HepG2 (cell line): ENCODE measurements around the gene CORO7. TPM values are rescaled to one million over a fixed set of nuclear protein-coding genes. Genes with fewer than 3 reads are reported as not detected.
A peak's percentile ranks its signal among the peaks of the same experiment; 100 is the strongest.

Experiments used
- ATAC-seq: fragments of 200-7000 bp; cut with Tn5 transposase; 3 replicates; pipeline ENCODE4 v1.9.1; 2020; ENCODE audit warnings: mild to moderate bottlenecking, moderate library complexity
- BruUV-seq: library from RNA; stranded (reverse); fragments of 400-500 nt; replicated peaks from 2 replicates; lab custom pipeline; 2021; lab: Mats Ljungman, UMichigan
- CTCF ChIA-PET: fragments of 300-600 bp; formaldehyde crosslinking; extraction: SDS; loops from one replicate; lab custom pipeline; 2021; ENCODE audit warnings: low total read pairs, inconsistent platforms, low intra/inter-chr PET ratio; lab: Yijun Ruan, JAX
- POLR2A ChIA-PET: fragments of 350-600 bp; sonication (Branson Sonifier 250); formaldehyde crosslinking; loops from one replicate; lab custom pipeline; 2020; ENCODE audit warnings: antibody characterized with exemption, inconsistent platforms; lab: Yijun Ruan, JAX
- DNase-seq: peaks from one replicate; pipeline ENCODE4 v3.0.0-alpha.2; 2015; ENCODE audit warnings: low spot score
- FAIRE-seq: peaks from 3 replicates; lab custom pipeline; 2011; peaks lifted over from hg19 to GRCh38; lab: Jason Lieb, UNC
- H2AFZ ChIP-seq: one replicate; pipeline ENCODE4 v1.6.1; 2011; ENCODE audit warnings: low read length, inconsistent platforms
- H3K27ac ChIP-seq: fragments of 300-600 bp; 3 replicates; pipeline ENCODE4 v1.8.0; 2011; ENCODE audit warnings: mixed run types, mild to moderate bottlenecking, mixed read lengths, low read length, inconsistent platforms; ENCODE audit not compliant: insufficient read depth; ENCODE audit errors: extremely low read length
- H3K27me3 ChIP-seq, 2 experiments: fragments of 200-600 bp in 1 of 2; 2 replicates in 1 of 2; 3 replicates in 1 of 2; pipeline versions ENCODE4 v1.6.0 to v1.8.0; 2011; ENCODE audit warnings: low read length in 2 of 2, mild to moderate bottlenecking in 2 of 2, moderate library complexity in 2 of 2, inconsistent platforms in 1 of 2; ENCODE audit not compliant: insufficient read depth in 2 of 2, control insufficient read depth in 1 of 2
- H3K36me3 ChIP-seq, 2 experiments: fragments of 200-600 bp in 1 of 2; replicated peaks in 1 of 2; 2 replicates in 1 of 2; 3 replicates in 1 of 2; pipeline versions ENCODE4 v1.5.1 to v1.8.0; 2011; ENCODE audit warnings: low read length in 2 of 2, inconsistent platforms in 1 of 2; ENCODE audit not compliant: insufficient read depth in 2 of 2, control insufficient read depth in 1 of 2
- H3K4me1 ChIP-seq: 2 replicates; pipeline ENCODE4 v1.5.1; 2012; ENCODE audit warnings: low read length, inconsistent platforms; ENCODE audit not compliant: insufficient read depth
- H3K4me2 ChIP-seq: 2 replicates; pipeline ENCODE4 v1.6.0; 2011; ENCODE audit warnings: low read depth, low read length, inconsistent platforms
- H3K4me3 ChIP-seq, 3 experiments: fragments of 200-600 bp in 1 of 3; sonication (generic), shearing (Covaris generic) in 1 of 3; replicated peaks in 1 of 3; 2 replicates each; pipeline ENCODE4 v1.5.1; 2011 to 2016; ENCODE audit warnings: low read length in 3 of 3, inconsistent platforms in 2 of 3, low read depth in 2 of 3, mild to moderate bottlenecking in 2 of 3, control low read depth in 1 of 3, mixed read lengths in 1 of 3; ENCODE audit not compliant: insufficient read depth in 1 of 3
- H3K79me2 ChIP-seq: one replicate; pipeline ENCODE4 v1.6.1; 2011; ENCODE audit warnings: low read length, inconsistent platforms; ENCODE audit not compliant: insufficient read depth
- H3K9ac ChIP-seq: 2 replicates; pipeline ENCODE4 v1.6.0; 2011; ENCODE audit warnings: mild to moderate bottlenecking, low read depth, low read length, inconsistent platforms; ENCODE audit not compliant: insufficient read depth
- H3K9me3 ChIP-seq: 2 replicates; pipeline ENCODE4 v1.5.1; 2012; ENCODE audit warnings: mild to moderate bottlenecking, low read length
- H4K20me1 ChIP-seq: 2 replicates; pipeline ENCODE4 v1.6.0; 2011; ENCODE audit warnings: inconsistent platforms, mild to moderate bottlenecking, low read length, moderate library complexity; ENCODE audit not compliant: insufficient read depth
- ATF7-NPFF ChIP-seq: sonication (generic); formaldehyde crosslinking; IDR thresholded peaks from 2 replicates; pipeline ENCODE4 v1.8.1; 2023; ENCODE audit warnings: mild to moderate bottlenecking, low read depth, missing genetic modification reagents, moderate library complexity
- EP300 ChIP-seq, 3 experiments: sonication (generic) in 1 of 3; formaldehyde crosslinking in 1 of 3; IDR thresholded peaks; 2 replicates each; pipeline versions ENCODE4 v1.5.1 to v1.6.1; 2011 to 2020; ENCODE audit warnings: low read depth in 2 of 3, low read length in 2 of 3, borderline replicate concordance in 1 of 3, improper control_type of control experiment in 1 of 3, mild to moderate bottlenecking in 1 of 3, missing genetic modification reagents in 1 of 3, moderate library complexity in 1 of 3
- NR1H2 ChIP-seq: sonication (generic); formaldehyde crosslinking; IDR thresholded peaks from 2 replicates; pipeline ENCODE4 v1.8.1; 2022; ENCODE audit warnings: low read depth, missing genetic modification reagents, borderline replicate concordance
- TRIM24 ChIP-seq: sonication (generic); formaldehyde crosslinking; IDR thresholded peaks from 2 replicates; pipeline ENCODE4 v1.8.0; 2022; ENCODE audit warnings: mild to moderate bottlenecking, missing genetic modification reagents
- ZKSCAN1 ChIP-seq: fragments of 150-350 bp; IDR thresholded peaks from 2 replicates; pipeline ENCODE4 v1.6.1; 2014; ENCODE audit warnings: low read length
- ZKSCAN5 ChIP-seq: sonication (generic); formaldehyde crosslinking; IDR thresholded peaks from 2 replicates; pipeline ENCODE4 v1.5.1; 2020; ENCODE audit warnings: mild to moderate bottlenecking, missing genetic modification reagents
- ZNF335 ChIP-seq: sonication (generic); formaldehyde crosslinking; IDR thresholded peaks from 2 replicates; pipeline ENCODE4 v1.4.0; 2020; ENCODE audit warnings: missing genetic modification reagents
- ZNF382 ChIP-seq: sonication (generic); formaldehyde crosslinking; IDR thresholded peaks from 2 replicates; pipeline ENCODE4 v1.5.0; 2020; ENCODE audit warnings: missing genetic modification reagents, mild to moderate bottlenecking, borderline replicate concordance
- ZNF7 ChIP-seq: IDR thresholded peaks from 2 replicates; pipeline ENCODE4 v1.6.1; 2016; ENCODE audit warnings: missing biosample characterization, missing genetic modification reagents
- WGBS: methylation state at CpG from one replicate; pipeline ENCODE4 v1.1.6; 2017; ENCODE audit warnings: low lambda C conversion rate; 5-methylcytosine and 5-hydroxymethylcytosine counted together
- in situ Hi-C: cut with HindIII; loops from 2 replicates; pipeline ENCODE4 v1.10.0; 2017; ENCODE audit warnings: low pct_unique_long_range_greater_than_20kb; ENCODE audit not compliant: extremely low pct_ligation_motif_present
- intact Hi-C: fragments of 100-400 bp; cut with micrococcal nuclease; formaldehyde crosslinking; loops from one replicate; pipeline ENCODE4 v1.10.0; 2022; ENCODE audit not compliant: unreplicated experiment
- polyA plus RNA-seq, 8 experiments: library from polyadenylated mRNA; depleted of rRNA in 3 of 8; stranded (reverse) in 7 of 8; unstranded in 1 of 8; fragments of >200 nt; fragmentation: Illumina TruSeq in 4 of 8; extraction: Trizol in 4 of 8; gene quantifications; 2 replicates each; pipeline versions ENCODE4 v1.2.1 to v1.2.3, GENCODE V29; 2011 to 2016; ENCODE audit warnings: low read depth in 4 of 8, missing spikeins in 1 of 8, mixed read lengths in 1 of 8; ENCODE audit not compliant: insufficient read depth in 1 of 8
- total RNA-seq, 5 experiments: library from RNA; depleted of rRNA; stranded (reverse); fragments of >200 nt; fragmentation: Illumina TruSeq; extraction: Trizol; gene quantifications; 2 replicates each; pipeline ENCODE4 v1.2.3, GENCODE V29; 2016; ENCODE audit warnings: low read depth in 1 of 5
- TF ChIP-seq, protein P1 (sequence below): IDR thresholded peaks from 2 replicates; pipeline ENCODE4 v1.4.0; 2020; ENCODE audit warnings: mild to moderate bottlenecking, missing genetic modification reagents
- TF ChIP-seq, protein P2 (sequence below): sonication (generic); formaldehyde crosslinking; IDR thresholded peaks from 2 replicates; pipeline ENCODE4 v1.4.0; 2020; ENCODE audit warnings: missing genetic modification reagents

CORO7 gene
- total and polyA plus RNA-seq, 2 of the 13 experiments (the other 11 are each of a cell fraction or from before 2014, with no cell fraction given), result 9.9 to 14.3 TPM

DNA sequence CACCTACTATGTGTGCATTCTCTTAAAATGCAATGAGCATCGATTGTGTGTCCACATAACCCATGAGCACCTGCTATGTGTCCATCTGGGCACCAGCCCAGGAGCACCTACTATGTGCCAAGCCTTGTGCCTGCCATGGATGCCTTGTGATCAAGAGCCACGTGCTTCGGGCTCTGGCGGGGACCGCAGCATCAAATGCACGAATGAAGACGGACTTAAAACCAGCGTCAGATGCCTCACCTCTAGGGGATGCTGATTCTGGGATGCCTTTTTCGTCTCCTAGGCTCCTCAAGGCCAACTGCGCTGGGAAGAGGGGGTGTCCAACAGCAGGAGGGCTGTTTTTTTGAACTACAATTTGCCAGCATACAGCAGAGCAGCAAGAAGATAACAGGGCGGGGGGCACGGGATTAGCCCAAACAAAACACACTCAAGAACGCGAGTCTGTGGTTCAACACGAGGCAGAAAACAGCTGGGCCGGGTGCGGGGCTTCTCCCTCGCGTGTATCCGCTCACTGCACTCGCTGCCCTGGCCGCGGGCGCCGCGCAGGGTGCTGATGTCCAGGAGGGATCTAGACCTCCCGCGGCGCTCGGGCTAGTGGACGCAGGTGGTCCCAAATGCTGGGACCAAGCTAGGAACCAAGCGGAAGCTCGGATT lies 101.7 kb downstream of the CORO7 start (continued):
- TF ChIP-seq ATF7-NPFF (CRISPR knock-in tag), result peak; percentile 50; the same call in 1 of the 2 replicates
- no peak for TF ChIP-seq EP300 (IDR thresholded peaks at IDR 0.05; ENCODE audit: low read depth in 2 of 2, low read length in 2 of 2)
- 0 out of 2 replicates have a peak, but pooled peaks have one; percentile 4 for TF ChIP-seq EP300 (CRISPR knock-in tag; IDR thresholded peaks at IDR 0.05; ENCODE audit: borderline replicate concordance)
- TF ChIP-seq NR1H2 (CRISPR knock-in tag), result no peak

DNA sequence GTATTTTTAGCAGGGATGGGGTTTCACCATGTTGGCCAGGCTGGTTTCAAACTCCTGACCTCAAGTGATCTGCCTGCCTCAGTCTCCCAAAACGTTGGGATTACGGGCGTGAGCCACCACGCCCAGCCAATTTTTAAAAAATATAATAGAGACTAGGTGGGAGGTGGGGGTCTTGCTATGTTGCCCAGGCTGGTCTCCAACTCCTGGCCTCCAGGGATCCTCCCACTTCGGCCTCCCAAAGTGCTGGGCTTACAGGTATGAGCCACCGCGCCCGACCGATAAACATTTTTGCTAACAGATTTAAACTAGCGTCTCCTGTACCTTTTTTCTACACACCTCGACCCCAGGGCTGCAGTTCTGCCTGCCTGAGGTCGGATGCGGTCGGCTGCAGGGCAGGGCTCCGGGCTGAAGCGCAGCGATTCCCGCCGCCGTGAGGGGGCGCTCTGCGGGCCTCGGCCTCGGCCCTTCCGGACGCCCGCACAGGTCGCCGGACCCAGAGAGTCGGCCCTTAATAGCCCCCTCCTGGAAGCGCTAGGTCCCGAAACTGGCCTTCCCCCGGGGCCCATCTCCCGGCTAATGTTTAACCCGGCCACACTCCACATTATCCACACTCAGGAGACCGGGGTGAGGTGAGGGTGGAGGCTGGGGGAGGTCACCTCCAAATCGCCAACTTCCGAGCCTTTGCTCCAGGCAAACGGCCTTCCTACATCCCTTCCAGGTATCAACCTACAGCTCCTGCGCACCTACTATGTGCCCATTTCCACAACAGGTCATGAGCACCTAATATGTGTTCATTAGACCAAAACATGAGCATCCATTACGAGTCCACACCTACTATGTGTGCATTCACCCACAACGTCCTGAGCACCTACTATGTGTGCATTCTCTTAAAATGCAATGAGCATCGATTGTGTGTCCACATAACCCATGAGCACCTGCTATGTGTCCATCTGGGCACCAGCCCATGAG lies 102.5 kb downstream of the CORO7 start:
- BruUV-seq, result no TSS peak
- Histone ChIP-seq H3K27me3 (peaks cover 3 to 25% of the 10 kb centered on the region in 2 experiments; a peak in 4 of 5 replicates), H3K36me3 (no peaks in the 10 kb centered on the region), H3K27ac (no peak overlapping the region), H3K4me1 (peaks cover 81% of the 10 kb centered on the region), H3K9me3 (no peaks in the 10 kb centered on the region), H3K4me2 (peak overlapping the region; percentile 63), H3K4me3 (peak overlapping the region in 1 of 3 experiments; percentile 48; a peak in 1 of 6 replicates), H2AFZ (no peak overlapping the region), H3K9ac (no peak overlapping the region), H4K20me1 (0 out of 2 replicates have a peak, but pooled peaks cover 3% of the 10 kb centered on the region), H3K79me2 (no peaks in the 10 kb centered on the region)
- intact Hi-C loops, result loop anchor here (1.0 kb wide), 2 partner anchors 16 to 24 kb away; no protein-coding TSS in a partner anchor
- ATAC-seq (peak; percentile 84), FAIRE-seq (peak; percentile 92), DNase-seq (peak; percentile 92)
- CTCF ChIA-PET, result interaction anchor here (0.7 to 6.7 kb wide), 5 partner anchors 11 to 89 kb away, joined by 3 to 69 read pairs (median 4); no protein-coding TSS in a partner anchor
- 4% methylated on average over 31 of the region's 43 CpGs for WGBS
- in situ Hi-C loops, result no loop called here
- POLR2A ChIA-PET, result interaction anchor here (1.4 to 3.3 kb wide), 3 partner anchors 10 to 40 kb away, joined by 3 to 11 read pairs (median 11); no protein-coding TSS in a partner anchor
- TF ChIP-seq ZNF7 (CRISPR knock-in tag), result no peak
- peak; percentile 92 for TF ChIP-seq ZKSCAN5 (CRISPR knock-in tag)
- TF ChIP-seq TRIM24 (CRISPR knock-in tag), result no peak
- no peak for TF ChIP-seq ZNF335 (CRISPR knock-in tag)
- peak; percentile 100 for TF ChIP-seq ZKSCAN1
- no peak for TF ChIP-seq ZNF382 (CRISPR knock-in tag)
- TF ChIP-seq, protein P1, sequence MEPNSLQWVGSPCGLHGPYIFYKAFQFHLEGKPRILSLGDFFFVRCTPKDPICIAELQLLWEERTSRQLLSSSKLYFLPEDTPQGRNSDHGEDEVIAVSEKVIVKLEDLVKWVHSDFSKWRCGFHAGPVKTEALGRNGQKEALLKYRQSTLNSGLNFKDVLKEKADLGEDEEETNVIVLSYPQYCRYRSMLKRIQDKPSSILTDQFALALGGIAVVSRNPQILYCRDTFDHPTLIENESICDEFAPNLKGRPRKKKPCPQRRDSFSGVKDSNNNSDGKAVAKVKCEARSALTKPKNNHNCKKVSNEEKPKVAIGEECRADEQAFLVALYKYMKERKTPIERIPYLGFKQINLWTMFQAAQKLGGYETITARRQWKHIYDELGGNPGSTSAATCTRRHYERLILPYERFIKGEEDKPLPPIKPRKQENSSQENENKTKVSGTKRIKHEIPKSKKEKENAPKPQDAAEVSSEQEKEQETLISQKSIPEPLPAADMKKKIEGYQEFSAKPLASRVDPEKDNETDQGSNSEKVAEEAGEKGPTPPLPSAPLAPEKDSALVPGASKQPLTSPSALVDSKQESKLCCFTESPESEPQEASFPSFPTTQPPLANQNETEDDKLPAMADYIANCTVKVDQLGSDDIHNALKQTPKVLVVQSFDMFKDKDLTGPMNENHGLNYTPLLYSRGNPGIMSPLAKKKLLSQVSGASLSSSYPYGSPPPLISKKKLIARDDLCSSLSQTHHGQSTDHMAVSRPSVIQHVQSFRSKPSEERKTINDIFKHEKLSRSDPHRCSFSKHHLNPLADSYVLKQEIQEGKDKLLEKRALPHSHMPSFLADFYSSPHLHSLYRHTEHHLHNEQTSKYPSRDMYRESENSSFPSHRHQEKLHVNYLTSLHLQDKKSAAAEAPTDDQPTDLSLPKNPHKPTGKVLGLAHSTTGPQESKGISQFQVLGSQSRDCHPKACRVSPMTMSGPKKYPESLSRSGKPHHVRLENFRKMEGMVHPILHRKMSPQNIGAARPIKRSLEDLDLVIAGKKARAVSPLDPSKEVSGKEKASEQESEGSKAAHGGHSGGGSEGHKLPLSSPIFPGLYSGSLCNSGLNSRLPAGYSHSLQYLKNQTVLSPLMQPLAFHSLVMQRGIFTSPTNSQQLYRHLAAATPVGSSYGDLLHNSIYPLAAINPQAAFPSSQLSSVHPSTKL (CRISPR knock-in tag), result no peak
- TF ChIP-seq, protein P2, sequence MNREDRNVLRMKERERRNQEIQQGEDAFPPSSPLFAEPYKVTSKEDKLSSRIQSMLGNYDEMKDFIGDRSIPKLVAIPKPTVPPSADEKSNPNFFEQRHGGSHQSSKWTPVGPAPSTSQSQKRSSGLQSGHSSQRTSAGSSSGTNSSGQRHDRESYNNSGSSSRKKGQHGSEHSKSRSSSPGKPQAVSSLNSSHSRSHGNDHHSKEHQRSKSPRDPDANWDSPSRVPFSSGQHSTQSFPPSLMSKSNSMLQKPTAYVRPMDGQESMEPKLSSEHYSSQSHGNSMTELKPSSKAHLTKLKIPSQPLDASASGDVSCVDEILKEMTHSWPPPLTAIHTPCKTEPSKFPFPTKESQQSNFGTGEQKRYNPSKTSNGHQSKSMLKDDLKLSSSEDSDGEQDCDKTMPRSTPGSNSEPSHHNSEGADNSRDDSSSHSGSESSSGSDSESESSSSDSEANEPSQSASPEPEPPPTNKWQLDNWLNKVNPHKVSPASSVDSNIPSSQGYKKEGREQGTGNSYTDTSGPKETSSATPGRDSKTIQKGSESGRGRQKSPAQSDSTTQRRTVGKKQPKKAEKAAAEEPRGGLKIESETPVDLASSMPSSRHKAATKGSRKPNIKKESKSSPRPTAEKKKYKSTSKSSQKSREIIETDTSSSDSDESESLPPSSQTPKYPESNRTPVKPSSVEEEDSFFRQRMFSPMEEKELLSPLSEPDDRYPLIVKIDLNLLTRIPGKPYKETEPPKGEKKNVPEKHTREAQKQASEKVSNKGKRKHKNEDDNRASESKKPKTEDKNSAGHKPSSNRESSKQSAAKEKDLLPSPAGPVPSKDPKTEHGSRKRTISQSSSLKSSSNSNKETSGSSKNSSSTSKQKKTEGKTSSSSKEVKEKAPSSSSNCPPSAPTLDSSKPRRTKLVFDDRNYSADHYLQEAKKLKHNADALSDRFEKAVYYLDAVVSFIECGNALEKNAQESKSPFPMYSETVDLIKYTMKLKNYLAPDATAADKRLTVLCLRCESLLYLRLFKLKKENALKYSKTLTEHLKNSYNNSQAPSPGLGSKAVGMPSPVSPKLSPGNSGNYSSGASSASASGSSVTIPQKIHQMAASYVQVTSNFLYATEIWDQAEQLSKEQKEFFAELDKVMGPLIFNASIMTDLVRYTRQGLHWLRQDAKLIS (CRISPR knock-in tag), result no peak
